Body of pancreas (tissue), 4 donors: Measurements from ENCODE around the gene ARV1. TPM values are rescaled to one million over a fixed set of nuclear protein-coding genes. Genes with fewer than 3 reads are reported as not detected.
"Not testable (repeated sequence)": the region's sequence is repeated elsewhere in the genome, so short reads cannot be mapped to it uniquely, and the experiment has no call there.

Source experiments
- ATAC-seq: fragments of 150-250 bp; one replicate; pipeline ENCODE4 v1.9.1; 2016
- DNase-seq, 4 donors: peaks; one replicate each; pipeline ENCODE4 v3.0.0-alpha.2; 2019
- H3K27ac ChIP-seq, 4 donors: fragments of 200-600 bp; sonication (generic); 1 replicate in 3 of 4; 2 replicates in 1 of 4; pipeline versions ENCODE4 v1.5.1 to v1.6.1; 2016 to 2019; ENCODE audit warnings: mild to moderate bottlenecking in 1 of 4, mixed read lengths in 1 of 4, moderate library complexity in 1 of 4
- H3K27me3 ChIP-seq, 2 donors: fragments of 200-600 bp; sonication (generic); one replicate each; pipeline ENCODE4 v1.6.0; 2016; ENCODE audit warnings: mild to moderate bottlenecking in 1 of 2
- H3K36me3 ChIP-seq, 2 donors: fragments of 200-600 bp; sonication (generic); replicated peaks in 1 of 2; 2 replicates each; pipeline ENCODE4 v1.5.1; 2016; ENCODE audit warnings: low read depth in 2 of 2; ENCODE audit not compliant: insufficient read depth in 1 of 2
- H3K4me1 ChIP-seq: fragments of 200-600 bp; sonication (generic); one replicate; pipeline ENCODE4 v1.6.0; 2016
- H3K4me3 ChIP-seq, 2 donors: fragments of 200-600 bp; sonication (generic); 1 replicate in 1 of 2; 2 replicates in 1 of 2; pipeline ENCODE4 v1.5.1; 2016 to 2019
- H3K9me3 ChIP-seq, 3 donors: fragments of 200-600 bp; sonication (generic); 1 replicate in 2 of 3; 2 replicates in 1 of 3; pipeline ENCODE4 v1.5.1; 2016
- POLR2A ChIP-seq, 3 donors: fragments of 450-650 bp; IDR thresholded peaks; one replicate each; pipeline ENCODE4 v1.6.1; 2016; ENCODE audit warnings: antibody characterized with exemption in 3 of 3, mild to moderate bottlenecking in 2 of 3
- WGBS, 2 donors: methylation state at CpG; one replicate each; pipeline ENCODE4 v1.1.5; 2017; 5-methylcytosine and 5-hydroxymethylcytosine counted together
- intact Hi-C: fragments of 100-400 bp; cut with DNase I; formaldehyde crosslinking; loops from one replicate; pipeline ENCODE4 v1.15.1; 2023
- total RNA-seq, 2 donors: library from RNA; depleted of rRNA; stranded (reverse); fragments of >200 nt; gene quantifications; one replicate each; pipeline ENCODE4 v1.1.0, GENCODE V29; 2016
- TF ChIP-seq, protein P1 (sequence below), 7 experiments: fragments of 450-650 bp in 4 of 7; fragments of 200-600 bp in 3 of 7; sonication (generic) in 3 of 7; IDR thresholded peaks; one replicate each; pipeline ENCODE4 v1.5.1; 2016 to 2019; ENCODE audit warnings: antibody characterized with exemption in 7 of 7

The ARV1 gene
- total RNA-seq, 2 donors from 2014 or later, result 11.5 to 23.6 TPM

DNA sequence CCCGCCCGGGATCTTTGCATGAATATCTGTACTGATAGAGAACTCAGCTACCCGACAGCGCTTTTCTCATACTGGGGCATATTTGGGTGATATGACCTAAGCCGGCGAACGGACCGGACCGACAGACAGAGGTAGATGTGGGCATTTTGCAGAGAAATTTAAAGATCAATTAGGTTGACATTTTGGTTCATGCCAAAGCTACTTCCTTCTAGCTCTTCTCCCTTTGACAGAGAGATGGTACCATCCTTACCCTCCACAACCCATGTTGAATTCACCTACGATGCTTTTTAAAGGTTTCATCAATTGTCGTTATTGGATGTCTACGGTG, 459 bp downstream of the ARV1 start:
- DNase-seq (no peak), ATAC-seq (no peak)
- Histone ChIP-seq H3K36me3 (peaks cover 0 to 2% of the 10 kb centered on the region in 2 donors), H3K4me1 (peaks cover 38% of the 10 kb centered on the region), H3K9me3 (no peaks in the 10 kb centered on the region), H3K4me3 (peak overlapping the region; percentile 62 to 90), H3K27ac (peak overlapping the region; percentile 48 to 81 (median 68)), H3K27me3 (no peaks in the 10 kb centered on the region)
- TF ChIP-seq, protein P1, sequence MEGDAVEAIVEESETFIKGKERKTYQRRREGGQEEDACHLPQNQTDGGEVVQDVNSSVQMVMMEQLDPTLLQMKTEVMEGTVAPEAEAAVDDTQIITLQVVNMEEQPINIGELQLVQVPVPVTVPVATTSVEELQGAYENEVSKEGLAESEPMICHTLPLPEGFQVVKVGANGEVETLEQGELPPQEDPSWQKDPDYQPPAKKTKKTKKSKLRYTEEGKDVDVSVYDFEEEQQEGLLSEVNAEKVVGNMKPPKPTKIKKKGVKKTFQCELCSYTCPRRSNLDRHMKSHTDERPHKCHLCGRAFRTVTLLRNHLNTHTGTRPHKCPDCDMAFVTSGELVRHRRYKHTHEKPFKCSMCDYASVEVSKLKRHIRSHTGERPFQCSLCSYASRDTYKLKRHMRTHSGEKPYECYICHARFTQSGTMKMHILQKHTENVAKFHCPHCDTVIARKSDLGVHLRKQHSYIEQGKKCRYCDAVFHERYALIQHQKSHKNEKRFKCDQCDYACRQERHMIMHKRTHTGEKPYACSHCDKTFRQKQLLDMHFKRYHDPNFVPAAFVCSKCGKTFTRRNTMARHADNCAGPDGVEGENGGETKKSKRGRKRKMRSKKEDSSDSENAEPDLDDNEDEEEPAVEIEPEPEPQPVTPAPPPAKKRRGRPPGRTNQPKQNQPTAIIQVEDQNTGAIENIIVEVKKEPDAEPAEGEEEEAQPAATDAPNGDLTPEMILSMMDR (IDR thresholded peaks at IDR 0.05), result no peak
- TF ChIP-seq POLR2A (IDR thresholded peaks at IDR 0.05), result no peak
- WGBS, 2 donors, result 0 to 5% methylated on average over 12 of the region's 12 CpGs
- intact Hi-C loops, result no loop called here

DNA sequence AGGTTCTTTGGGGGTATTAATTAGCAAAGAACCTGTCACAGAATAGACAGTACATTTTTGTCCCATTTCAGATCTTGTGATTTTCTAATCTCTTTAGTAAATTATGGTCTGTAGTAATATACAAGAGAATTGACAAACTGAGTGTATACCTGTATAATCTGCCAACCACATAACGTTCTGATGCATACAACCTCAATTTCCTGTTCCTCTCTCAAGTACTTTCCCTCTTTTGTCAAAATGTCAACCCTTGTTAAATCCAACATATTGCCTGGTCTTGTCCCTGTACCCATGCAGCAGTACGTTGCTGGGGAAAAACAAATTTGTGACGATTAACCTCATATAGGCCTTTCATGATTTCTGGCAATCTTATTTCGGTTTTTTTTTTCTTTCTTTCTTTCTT, 1.1 kb downstream of the ARV1 start:
- Histone ChIP-seq H3K27ac (no peak overlapping the region), H3K9me3 (no peaks in the 10 kb centered on the region), H3K27me3 (no peaks in the 10 kb centered on the region), H3K4me3 (no peak overlapping the region), H3K4me1 (peaks cover 44% of the 10 kb centered on the region), H3K36me3 (peaks cover 0 to 2% of the 10 kb centered on the region in 2 donors)
- intact Hi-C loops, result no loop called here
- TF ChIP-seq, protein P1 (IDR thresholded peaks at IDR 0.05), result no peak
- TF ChIP-seq POLR2A (IDR thresholded peaks at IDR 0.05), result no peak
- DNase-seq (no peak), ATAC-seq (no peak)
- WGBS, 2 donors, result 51 to 61% methylated on average over 4 of the region's 4 CpGs

DNA sequence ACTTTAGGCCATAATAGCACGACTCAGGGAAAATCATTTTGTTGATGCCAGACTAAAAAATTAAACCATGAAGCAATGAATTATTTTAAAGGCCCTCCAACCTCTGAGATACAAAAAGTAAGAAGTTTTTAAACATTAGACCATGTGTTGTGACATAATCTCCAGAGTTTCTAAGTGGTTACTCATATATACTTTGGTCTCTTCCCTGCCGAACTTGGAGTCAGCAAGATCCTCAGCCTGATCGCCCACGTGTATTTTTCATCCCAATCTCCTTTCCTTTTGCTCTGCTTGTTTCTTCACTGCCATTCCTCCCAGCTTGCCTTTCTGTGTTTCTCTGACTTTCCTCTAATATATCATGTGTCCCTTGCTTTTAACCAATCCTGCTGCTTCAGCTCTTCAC, 3.8 kb downstream of the ARV1 start:
- no peaks in the 10 kb centered on the region for H3K9me3 ChIP-seq
- peaks cover 41% of the 10 kb centered on the region for H3K4me1 ChIP-seq
- 73 to 97% methylated on average over 4 of the region's 4 CpGs for WGBS, 2 donors
- no peak for DNase-seq
- H3K27ac ChIP-seq, result no peak overlapping the region
- TF ChIP-seq POLR2A (IDR thresholded peaks at IDR 0.05), result no peak
- TF ChIP-seq, protein P1 (IDR thresholded peaks at IDR 0.05), result no peak
- no peaks in the 10 kb centered on the region for H3K27me3 ChIP-seq
- intact Hi-C loops, result no loop called here
- no peak overlapping the region for H3K4me3 ChIP-seq
- no peak for ATAC-seq
- H3K36me3 ChIP-seq, result peaks cover 0 to 2% of the 10 kb centered on the region in 2 donors

DNA sequence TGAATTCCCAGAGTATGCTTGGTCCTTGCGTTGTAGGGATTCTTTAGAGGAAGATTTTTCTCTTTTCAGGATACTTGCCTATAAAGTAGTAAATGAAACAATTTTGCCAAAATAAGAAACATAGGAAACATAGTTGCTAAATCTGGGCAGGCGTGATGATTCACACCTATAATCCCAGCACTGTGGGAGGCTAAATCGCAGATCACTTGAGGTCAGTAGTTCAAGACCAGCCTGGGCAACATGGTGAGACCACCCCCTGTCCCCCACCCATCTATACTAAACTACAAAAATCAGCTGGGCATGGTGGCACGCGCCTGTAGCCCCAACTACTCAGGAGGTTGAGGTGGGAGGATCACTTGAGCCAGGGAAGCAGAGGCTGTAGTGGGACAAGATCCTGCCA, 4.9 kb downstream of the ARV1 start:
- Histone ChIP-seq H3K9me3 (no peaks in the 10 kb centered on the region), H3K27me3 (no peaks in the 10 kb centered on the region), H3K27ac (no peak overlapping the region), H3K36me3 (peaks cover 0 to 2% of the 10 kb centered on the region in 2 donors), H3K4me1 (peaks cover 39% of the 10 kb centered on the region), H3K4me3 (no peak overlapping the region)
- no peak for ATAC-seq
- no peak for DNase-seq
- TF ChIP-seq, protein P1 (IDR thresholded peaks at IDR 0.05), result no peak
- TF ChIP-seq POLR2A (IDR thresholded peaks at IDR 0.05), result no peak
- WGBS, 2 donors, result 75 to 90% methylated on average over 5 of the region's 5 CpGs
- intact Hi-C loops, result no loop called here

DNA sequence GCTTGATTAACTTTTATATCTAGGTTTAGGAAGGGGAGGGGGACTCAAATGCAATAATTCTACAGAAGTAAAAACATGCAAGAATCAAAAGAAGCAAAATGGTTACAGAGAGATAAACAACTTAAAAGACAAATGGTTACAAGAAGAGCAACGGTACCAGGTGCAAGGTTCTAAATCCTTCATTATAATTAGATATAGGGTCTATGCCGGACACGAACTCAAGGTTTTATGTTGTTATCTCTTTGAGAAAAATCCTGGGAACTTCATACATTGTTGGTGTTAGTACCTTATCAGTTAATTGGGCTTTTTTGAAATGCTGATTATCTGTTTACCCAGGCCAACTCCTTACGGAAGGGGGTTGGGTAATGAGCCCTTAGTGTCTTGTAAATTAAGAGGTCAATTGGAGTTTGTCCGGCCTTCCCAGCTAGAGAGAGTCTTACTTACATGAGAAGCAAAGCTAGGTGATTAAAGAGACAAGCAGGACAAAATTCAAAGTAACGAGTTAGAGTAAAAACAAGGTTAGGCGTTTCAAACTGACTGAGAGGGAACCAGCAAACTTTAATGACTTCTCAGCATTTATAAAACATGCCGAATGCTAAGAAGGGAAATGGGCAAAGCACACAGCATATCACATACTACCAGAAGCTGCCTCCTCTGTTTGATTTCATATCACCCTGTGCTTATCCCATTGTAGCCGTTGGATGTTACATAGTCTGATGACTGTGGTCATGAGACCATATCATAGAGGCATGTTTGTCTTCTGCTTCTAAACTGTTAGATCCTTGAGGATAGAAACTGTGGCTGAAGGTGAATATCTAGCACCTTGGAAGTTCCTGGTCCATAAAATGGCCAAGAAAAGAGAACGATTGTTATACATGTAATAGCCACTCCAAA, 6.0 kb downstream of the ARV1 start:
- DNase-seq, H3K27ac ChIP-seq, intact Hi-C loops, H3K9me3 ChIP-seq, H3K4me3 ChIP-seq, H3K36me3 ChIP-seq, ATAC-seq, H3K27me3 ChIP-seq: not testable (repeated sequence)
- H3K4me1 ChIP-seq, result peaks cover 35% of the 10 kb centered on the region
- WGBS, 2 donors, result 44 to 52% methylated on average over 10 of the region's 10 CpGs
